ENCODE results near the gene CDK5RAP2.
"Not testable (repeated sequence)": the region's sequence is repeated elsewhere in the genome, so short reads cannot be mapped to it uniquely, and the experiment has no call there.

The CDK5RAP2 gene

GRCh38 chr9:120515996-120516395 is 64.0 kb downstream of the CDK5RAP2 start:
- H3K27ac ChIP-seq (ENCODE audit: low read depth, low read length); H3K4me3 ChIP-seq (ENCODE audit: low read depth, low read length); H3K27me3 ChIP-seq (ENCODE audit: insufficient read depth, low read length); H3K4me1 ChIP-seq (ENCODE audit: control insufficient read depth, insufficient read depth, low read length, unreplicated experiment); H3K79me2 ChIP-seq (ENCODE audit: control insufficient read depth, insufficient read depth, low read length, unreplicated experiment); H2AFZ ChIP-seq (ENCODE audit: low read length, unreplicated experiment): not testable (repeated sequence)
- peaks cover 36% of the 10 kb centered on the region for H3K36me3 ChIP-seq (ENCODE audit: insufficient read depth, low read length)

DNA sequence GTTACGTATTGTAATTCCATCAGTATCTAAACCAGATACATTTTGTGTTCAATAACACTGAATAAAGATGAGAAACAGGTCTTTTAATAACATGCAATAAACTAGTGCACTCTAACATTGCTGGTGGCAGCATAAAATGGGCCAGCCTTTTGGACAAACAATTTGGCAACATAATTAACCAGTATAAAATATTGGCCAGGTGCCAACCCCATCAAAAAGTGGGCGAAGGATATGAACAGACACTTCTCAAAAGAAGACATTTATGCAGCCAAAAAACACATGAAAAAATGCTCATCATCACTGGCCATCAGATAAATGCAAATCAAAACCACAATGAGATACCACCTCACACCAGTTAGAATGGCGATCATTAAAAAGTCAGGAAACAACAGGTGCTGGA is 64.5 kb downstream of the CDK5RAP2 start:
- not testable (repeated sequence) for H3K4me3 ChIP-seq (ENCODE audit: low read depth, low read length); H2AFZ ChIP-seq (ENCODE audit: low read length, unreplicated experiment); H3K4me1 ChIP-seq (ENCODE audit: control insufficient read depth, insufficient read depth, low read length, unreplicated experiment); H3K27me3 ChIP-seq (ENCODE audit: insufficient read depth, low read length); H3K79me2 ChIP-seq (ENCODE audit: control insufficient read depth, insufficient read depth, low read length, unreplicated experiment); H3K27ac ChIP-seq (ENCODE audit: low read depth, low read length)
- peaks cover 38% of the 10 kb centered on the region for H3K36me3 ChIP-seq (ENCODE audit: insufficient read depth, low read length)

DNA sequence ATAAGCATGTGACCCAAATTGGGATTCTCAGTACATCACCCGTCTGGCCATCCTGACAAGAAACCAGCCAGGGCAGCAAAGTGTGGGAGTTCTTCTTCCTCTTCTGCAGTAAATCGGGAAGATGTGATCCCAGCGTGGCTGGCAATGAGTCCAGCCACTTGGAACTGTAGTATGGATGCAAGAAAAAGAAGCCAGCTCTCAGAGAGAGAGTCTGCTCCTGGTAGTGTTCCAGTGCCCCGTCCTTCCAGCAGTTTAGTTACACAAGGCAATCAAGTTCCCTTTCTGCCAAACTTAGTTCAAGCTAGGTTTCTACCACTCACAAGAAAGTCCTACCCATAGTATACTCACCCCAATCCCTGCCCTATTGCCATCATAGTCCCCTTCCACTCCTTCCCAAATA is 65.6 kb downstream of the CDK5RAP2 start:
- Histone ChIP-seq H3K27me3 (ENCODE audit: insufficient read depth, low read length) (no peaks in the 10 kb centered on the region), H2AFZ (ENCODE audit: low read length, unreplicated experiment) (no peak overlapping the region), H3K27ac (ENCODE audit: low read depth, low read length) (no peak overlapping the region), H3K4me3 (ENCODE audit: low read depth, low read length) (no peak overlapping the region), H3K4me1 (ENCODE audit: control insufficient read depth, insufficient read depth, low read length, unreplicated experiment) (no peaks in the 10 kb centered on the region), H3K36me3 (ENCODE audit: insufficient read depth, low read length) (peaks cover 38% of the 10 kb centered on the region), H3K79me2 (ENCODE audit: control insufficient read depth, insufficient read depth, low read length, unreplicated experiment) (no peaks in the 10 kb centered on the region)

GRCh38 chr9:120513825-120514396 is 66.1 kb downstream of the CDK5RAP2 start:
- peaks cover 38% of the 10 kb centered on the region for H3K36me3 ChIP-seq (ENCODE audit: insufficient read depth, low read length)

GRCh38 chr9:120510816-120511215 is 69.2 kb downstream of the CDK5RAP2 start:
- Histone ChIP-seq H3K36me3 (ENCODE audit: insufficient read depth, low read length) (peaks cover 33% of the 10 kb centered on the region), H3K79me2 (ENCODE audit: control insufficient read depth, insufficient read depth, low read length, unreplicated experiment) (no peaks in the 10 kb centered on the region), H3K27ac (ENCODE audit: low read depth, low read length) (no peak overlapping the region), H3K27me3 (ENCODE audit: insufficient read depth, low read length) (no peaks in the 10 kb centered on the region), H2AFZ (ENCODE audit: low read length, unreplicated experiment) (no peak overlapping the region), H3K4me3 (ENCODE audit: low read depth, low read length) (no peak overlapping the region), H3K4me1 (ENCODE audit: control insufficient read depth, insufficient read depth, low read length, unreplicated experiment) (no peaks in the 10 kb centered on the region)

More at GRCh38 chr9:120513825-120514396, 66.1 kb downstream of the CDK5RAP2 start:
- Histone ChIP-seq H3K4me3 (ENCODE audit: low read depth, low read length) (no peak overlapping the region), H2AFZ (ENCODE audit: low read length, unreplicated experiment) (no peak overlapping the region), H3K27ac (ENCODE audit: low read depth, low read length) (no peak overlapping the region), H3K79me2 (ENCODE audit: control insufficient read depth, insufficient read depth, low read length, unreplicated experiment) (no peaks in the 10 kb centered on the region), H3K27me3 (ENCODE audit: insufficient read depth, low read length) (no peaks in the 10 kb centered on the region), H3K4me1 (ENCODE audit: control insufficient read depth, insufficient read depth, low read length, unreplicated experiment) (no peaks in the 10 kb centered on the region)

GRCh38 chr9:120507936-120508510 is 71.9 kb downstream of the CDK5RAP2 start:
- Histone ChIP-seq H2AFZ (ENCODE audit: low read length, unreplicated experiment) (no peak overlapping the region), H3K27ac (ENCODE audit: low read depth, low read length) (no peak overlapping the region), H3K36me3 (ENCODE audit: insufficient read depth, low read length) (peaks cover 18% of the 10 kb centered on the region), H3K27me3 (ENCODE audit: insufficient read depth, low read length) (no peaks in the 10 kb centered on the region), H3K4me1 (ENCODE audit: control insufficient read depth, insufficient read depth, low read length, unreplicated experiment) (no peaks in the 10 kb centered on the region), H3K79me2 (ENCODE audit: control insufficient read depth, insufficient read depth, low read length, unreplicated experiment) (no peaks in the 10 kb centered on the region), H3K4me3 (ENCODE audit: low read depth, low read length) (no peak overlapping the region)

DNA sequence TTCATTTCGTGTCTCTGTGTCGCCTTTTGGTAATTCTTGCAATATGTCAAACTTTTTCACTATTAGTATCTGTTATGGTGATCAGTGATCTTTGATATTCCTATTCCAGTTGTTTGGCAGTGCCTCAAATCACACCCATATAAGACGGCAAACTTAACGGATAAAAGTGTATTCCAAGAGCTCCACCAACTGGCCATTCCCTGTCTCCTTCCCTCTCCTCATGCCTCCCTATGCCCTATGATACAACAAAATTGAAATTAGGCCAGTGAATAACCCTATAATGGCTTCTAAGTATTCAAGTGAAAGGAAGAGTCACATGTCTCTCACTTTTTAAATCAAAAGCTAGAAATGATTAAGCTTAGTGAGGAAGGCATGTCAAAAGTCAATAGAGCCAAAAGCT is 74.8 kb downstream of the CDK5RAP2 start:
- H3K79me2 ChIP-seq (ENCODE audit: control insufficient read depth, insufficient read depth, low read length, unreplicated experiment) = no peaks in the 10 kb centered on the region
- H3K4me1 ChIP-seq (ENCODE audit: control insufficient read depth, insufficient read depth, low read length, unreplicated experiment) = peaks cover 3% of the 10 kb centered on the region
- H3K36me3 ChIP-seq (ENCODE audit: insufficient read depth, low read length) = peaks cover 9% of the 10 kb centered on the region; the same call in 1 of the 2 replicates
- H3K4me3 ChIP-seq (ENCODE audit: low read depth, low read length) = no peak overlapping the region
- no peaks in the 10 kb centered on the region for H3K27me3 ChIP-seq (ENCODE audit: insufficient read depth, low read length)
- no peak overlapping the region for H2AFZ ChIP-seq (ENCODE audit: low read length, unreplicated experiment)
- no peak overlapping the region for H3K27ac ChIP-seq (ENCODE audit: low read depth, low read length)

GRCh38 chr9:120500733-120501132 is 79.2 kb downstream of the CDK5RAP2 start:
- Histone ChIP-seq H3K36me3 (ENCODE audit: insufficient read depth, low read length) (peaks cover 11% of the 10 kb centered on the region), H3K27ac (ENCODE audit: low read depth, low read length) (no peak overlapping the region), H2AFZ (ENCODE audit: low read length, unreplicated experiment) (no peak overlapping the region), H3K79me2 (ENCODE audit: control insufficient read depth, insufficient read depth, low read length, unreplicated experiment) (no peaks in the 10 kb centered on the region), H3K4me1 (ENCODE audit: control insufficient read depth, insufficient read depth, low read length, unreplicated experiment) (peaks cover 3% of the 10 kb centered on the region), H3K4me3 (ENCODE audit: low read depth, low read length) (no peak overlapping the region), H3K27me3 (ENCODE audit: insufficient read depth, low read length) (no peaks in the 10 kb centered on the region)

- not testable (repeated sequence) for H3K27ac ChIP-seq (ENCODE audit: low read depth, low read length); H3K79me2 ChIP-seq (ENCODE audit: control insufficient read depth, insufficient read depth, low read length, unreplicated experiment)
Measured at GRCh38 chr9:120497865-120498264, 82.1 kb downstream of the CDK5RAP2 start.

GRCh38 chr9:120496438-120496837 is 83.5 kb downstream of the CDK5RAP2 start:
- not testable (repeated sequence) for H2AFZ ChIP-seq (ENCODE audit: low read length, unreplicated experiment); H3K27me3 ChIP-seq (ENCODE audit: insufficient read depth, low read length); H3K79me2 ChIP-seq (ENCODE audit: control insufficient read depth, insufficient read depth, low read length, unreplicated experiment); H3K36me3 ChIP-seq (ENCODE audit: insufficient read depth, low read length); H3K27ac ChIP-seq (ENCODE audit: low read depth, low read length); H3K4me3 ChIP-seq (ENCODE audit: low read depth, low read length); H3K4me1 ChIP-seq (ENCODE audit: control insufficient read depth, insufficient read depth, low read length, unreplicated experiment)

More at GRCh38 chr9:120497865-120498264, 82.1 kb downstream of the CDK5RAP2 start:
- peaks cover 11% of the 10 kb centered on the region for H3K36me3 ChIP-seq (ENCODE audit: insufficient read depth, low read length)
- H3K4me3 ChIP-seq (ENCODE audit: low read depth, low read length); H3K4me1 ChIP-seq (ENCODE audit: control insufficient read depth, insufficient read depth, low read length, unreplicated experiment); H2AFZ ChIP-seq (ENCODE audit: low read length, unreplicated experiment); H3K27me3 ChIP-seq (ENCODE audit: insufficient read depth, low read length): not testable (repeated sequence)

- H3K4me3 ChIP-seq (ENCODE audit: low read depth, low read length) = no peak overlapping the region
- H3K36me3 ChIP-seq (ENCODE audit: insufficient read depth, low read length) = peaks cover 11% of the 10 kb centered on the region
- H3K27me3 ChIP-seq (ENCODE audit: insufficient read depth, low read length) = no peaks in the 10 kb centered on the region
- no peaks in the 10 kb centered on the region for H3K4me1 ChIP-seq (ENCODE audit: control insufficient read depth, insufficient read depth, low read length, unreplicated experiment)
- no peak overlapping the region for H3K27ac ChIP-seq (ENCODE audit: low read depth, low read length)
- no peak overlapping the region for H2AFZ ChIP-seq (ENCODE audit: low read length, unreplicated experiment)
- H3K79me2 ChIP-seq (ENCODE audit: control insufficient read depth, insufficient read depth, low read length, unreplicated experiment) = no peaks in the 10 kb centered on the region
Measured at GRCh38 chr9:120490888-120491595, 88.9 kb downstream of the CDK5RAP2 start.
